ENCODE measurements around the gene ARHGDIB. TPM values are rescaled to one million over a fixed set of nuclear protein-coding genes. Genes with fewer than 3 reads are reported as not detected.

ARHGDIB gene
- total and polyA plus RNA-seq, 12 donors = 28.3 to 196 (median 137) TPM

DNA sequence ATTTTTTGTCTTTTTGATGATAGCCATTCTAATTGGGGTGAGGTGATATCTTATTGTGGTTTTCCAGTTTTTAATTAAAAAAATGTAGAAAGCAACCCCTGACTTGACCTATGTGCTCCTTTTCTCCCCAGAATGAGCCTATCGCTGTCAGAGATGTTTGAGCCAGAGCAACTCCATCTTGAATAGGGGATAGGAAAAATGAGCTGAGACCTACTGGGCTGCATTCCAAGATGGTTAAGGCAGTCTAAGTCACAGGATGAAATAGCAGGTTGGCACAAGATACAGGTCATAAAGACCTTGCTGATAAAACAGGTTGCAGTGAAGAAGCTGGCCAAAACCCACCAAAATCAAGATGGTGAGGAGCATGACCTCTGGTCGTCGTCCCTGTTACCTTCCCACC lies 36.9 kb downstream of the ARHGDIB start:
- 70 to 79% (median 74%) methylated on average over 3 of the region's 3 CpGs for WGBS, 4 donors
- H3K36me3 ChIP-seq (replicated peaks in 1 of 2) = no peaks in the 10 kb centered on the region
- no peak overlapping the region for H3K27ac ChIP-seq
- intact Hi-C loops (cut with DNase I) = no loop called here
- no peak overlapping the region for H3K4me3 ChIP-seq
- no peaks in the 10 kb centered on the region for H3K4me1 ChIP-seq (replicated peaks in 1 of 2)
- H3K9me3 ChIP-seq (replicated peaks in 1 of 3) = no peaks in the 10 kb centered on the region
- H3K27me3 ChIP-seq = no peaks in the 10 kb centered on the region
- no peak for DNase-seq
- no peak for TF ChIP-seq POLR2A (IDR thresholded peaks at IDR 0.05)
- TF ChIP-seq, protein P1, sequence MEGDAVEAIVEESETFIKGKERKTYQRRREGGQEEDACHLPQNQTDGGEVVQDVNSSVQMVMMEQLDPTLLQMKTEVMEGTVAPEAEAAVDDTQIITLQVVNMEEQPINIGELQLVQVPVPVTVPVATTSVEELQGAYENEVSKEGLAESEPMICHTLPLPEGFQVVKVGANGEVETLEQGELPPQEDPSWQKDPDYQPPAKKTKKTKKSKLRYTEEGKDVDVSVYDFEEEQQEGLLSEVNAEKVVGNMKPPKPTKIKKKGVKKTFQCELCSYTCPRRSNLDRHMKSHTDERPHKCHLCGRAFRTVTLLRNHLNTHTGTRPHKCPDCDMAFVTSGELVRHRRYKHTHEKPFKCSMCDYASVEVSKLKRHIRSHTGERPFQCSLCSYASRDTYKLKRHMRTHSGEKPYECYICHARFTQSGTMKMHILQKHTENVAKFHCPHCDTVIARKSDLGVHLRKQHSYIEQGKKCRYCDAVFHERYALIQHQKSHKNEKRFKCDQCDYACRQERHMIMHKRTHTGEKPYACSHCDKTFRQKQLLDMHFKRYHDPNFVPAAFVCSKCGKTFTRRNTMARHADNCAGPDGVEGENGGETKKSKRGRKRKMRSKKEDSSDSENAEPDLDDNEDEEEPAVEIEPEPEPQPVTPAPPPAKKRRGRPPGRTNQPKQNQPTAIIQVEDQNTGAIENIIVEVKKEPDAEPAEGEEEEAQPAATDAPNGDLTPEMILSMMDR (IDR thresholded peaks at IDR 0.05) = no peak

DNA sequence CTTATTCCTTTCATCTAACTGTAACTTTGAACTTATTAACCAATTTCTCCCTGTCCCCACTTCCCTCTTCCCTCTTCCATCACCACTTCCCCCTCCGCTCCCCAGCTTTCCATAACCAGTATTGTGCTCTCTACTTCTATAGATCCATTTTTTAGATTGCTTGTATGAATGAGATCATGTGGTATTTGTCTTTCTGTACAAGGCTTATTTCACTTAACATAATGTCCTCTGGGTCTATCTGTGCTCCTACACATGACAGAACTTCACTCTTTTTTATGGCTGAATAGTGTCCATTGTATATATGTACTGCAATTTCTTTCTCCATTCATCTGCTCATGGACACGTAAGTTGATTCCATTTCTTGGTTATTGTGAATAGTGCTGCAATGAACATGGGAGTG lies 37.5 kb downstream of the ARHGDIB start:
- DNase-seq = no peak
- no peak overlapping the region for H3K4me3 ChIP-seq
- no peaks in the 10 kb centered on the region for H3K36me3 ChIP-seq (replicated peaks in 1 of 2)
- 79 to 96% (median 94%) methylated on average over 2 of the region's 2 CpGs for WGBS, 4 donors
- no peaks in the 10 kb centered on the region for H3K27me3 ChIP-seq
- H3K4me1 ChIP-seq (replicated peaks in 1 of 2) = no peaks in the 10 kb centered on the region
- H3K27ac ChIP-seq = no peak overlapping the region
- intact Hi-C loops (cut with DNase I) = no loop called here
- TF ChIP-seq, protein P1 (IDR thresholded peaks at IDR 0.05) = no peak
- no peak for TF ChIP-seq POLR2A (IDR thresholded peaks at IDR 0.05)
- no peaks in the 10 kb centered on the region for H3K9me3 ChIP-seq (replicated peaks in 1 of 3)

DNA sequence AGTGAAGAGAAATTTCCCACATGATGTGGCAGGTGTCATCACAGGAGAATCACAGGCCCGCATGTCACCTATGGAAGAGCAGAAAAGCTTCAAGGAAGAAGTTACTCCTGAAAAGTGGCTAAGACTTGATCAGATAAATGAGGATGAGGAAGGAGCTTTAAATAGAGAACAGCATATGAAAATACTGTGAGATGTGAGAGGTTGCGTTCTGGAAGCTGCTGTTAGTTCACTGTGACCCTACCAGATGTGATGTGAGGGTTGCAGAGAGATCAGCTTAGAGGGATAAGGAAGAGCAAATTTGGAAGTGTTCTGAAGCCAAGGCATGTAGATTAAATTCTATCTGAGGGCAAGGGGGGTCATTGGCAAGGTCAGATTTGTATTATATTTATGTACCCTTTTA lies 40.2 kb downstream of the ARHGDIB start:
- intact Hi-C loops (cut with DNase I) = no loop called here
- 91 to 97% (median 94%) methylated on average over 2 of the region's 2 CpGs for WGBS, 4 donors
- H3K4me3 ChIP-seq = no peak overlapping the region
- no peaks in the 10 kb centered on the region for H3K36me3 ChIP-seq (replicated peaks in 1 of 2)
- no peak overlapping the region for H3K27ac ChIP-seq
- no peaks in the 10 kb centered on the region for H3K4me1 ChIP-seq (replicated peaks in 1 of 2)
- H3K9me3 ChIP-seq (replicated peaks in 1 of 3) = no peaks in the 10 kb centered on the region
- TF ChIP-seq POLR2A (IDR thresholded peaks at IDR 0.05) = no peak
- TF ChIP-seq, protein P1 (IDR thresholded peaks at IDR 0.05) = no peak
- DNase-seq = no peak
- H3K27me3 ChIP-seq = no peaks in the 10 kb centered on the region

DNA sequence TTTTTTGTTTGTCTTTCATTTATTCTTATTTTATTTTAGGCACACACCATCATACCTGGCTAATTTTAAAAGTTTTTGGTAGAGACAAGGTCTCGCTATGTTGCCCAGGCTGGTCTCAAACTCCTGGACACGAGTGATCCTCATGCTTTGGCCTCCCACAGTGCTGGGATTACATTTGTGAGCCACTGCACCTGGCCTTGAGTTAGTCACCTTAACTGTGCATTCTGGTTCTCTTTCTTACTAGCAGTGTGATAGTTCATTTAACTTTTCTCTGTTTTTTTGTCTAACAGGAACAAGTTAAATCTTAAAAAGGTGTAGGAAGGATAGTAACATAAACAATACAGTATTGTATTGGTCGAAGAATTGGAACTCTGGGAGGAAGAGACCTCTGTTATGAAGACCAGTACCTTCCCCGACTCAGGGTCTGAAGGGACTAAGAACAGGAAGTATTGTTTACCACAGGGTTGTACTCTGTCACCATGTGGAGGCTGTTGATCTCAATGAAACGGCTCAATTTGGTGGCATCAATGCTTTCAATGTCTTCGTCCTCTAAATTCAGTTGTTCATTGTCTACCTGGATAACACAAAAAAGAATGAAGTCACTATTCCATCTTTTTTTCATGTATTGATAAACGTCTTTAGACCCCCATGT lies 40.8 kb downstream of the ARHGDIB start:
- no peaks in the 10 kb centered on the region for H3K27me3 ChIP-seq
- H3K9me3 ChIP-seq (replicated peaks in 1 of 3) = no peaks in the 10 kb centered on the region
- no peak overlapping the region for H3K4me3 ChIP-seq
- no peaks in the 10 kb centered on the region for H3K36me3 ChIP-seq (replicated peaks in 1 of 2)
- 67 to 82% (median 80%) methylated on average over 7 of the region's 7 CpGs for WGBS, 4 donors
- no peaks in the 10 kb centered on the region for H3K4me1 ChIP-seq (replicated peaks in 1 of 2)
- no peak overlapping the region for H3K27ac ChIP-seq
- intact Hi-C loops (cut with DNase I) = no loop called here
- no peak for DNase-seq
- TF ChIP-seq, protein P1 (IDR thresholded peaks at IDR 0.05) = no peak
- TF ChIP-seq POLR2A (IDR thresholded peaks at IDR 0.05) = no peak

Measured in adrenal gland (tissue), 12 donors.